Cardiac muscle cell (in vitro differentiated cells and primary cell): ENCODE data around the gene MYLK4. TPM values are rescaled to one million over a fixed set of nuclear protein-coding genes. Genes with fewer than 3 reads are reported as not detected.

Experiments
- DNase-seq, 2 donors: peaks; one replicate each; pipeline versions ENCODE4 v3.0.0 to v3.0.0-alpha.2; 2010 to 2017; ENCODE audit warnings: low read depth in 1 of 2, low spot score in 1 of 2
- H3K27ac ChIP-seq: fragments of 200-600 bp; sonication (generic); 2 replicates; pipeline ENCODE4 v1.5.1; 2016
- H3K27me3 ChIP-seq: fragments of 200-600 bp; sonication (generic); 2 replicates; pipeline ENCODE4 v1.6.0; 2016; ENCODE audit warnings: control low read depth
- H3K36me3 ChIP-seq: fragments of 200-600 bp; sonication (generic); 2 replicates; pipeline ENCODE4 v1.5.1; 2016; ENCODE audit warnings: control low read depth
- H3K4me1 ChIP-seq: fragments of 200-600 bp; sonication (generic); 2 replicates; pipeline ENCODE4 v1.8.1; 2017; ENCODE audit warnings: low read depth, mild to moderate bottlenecking, mixed run types
- H3K4me3 ChIP-seq: fragments of 200-600 bp; sonication (generic); 2 replicates; pipeline ENCODE4 v1.5.1; 2016; ENCODE audit warnings: mild to moderate bottlenecking
- H3K9me3 ChIP-seq: fragments of 200-600 bp; sonication (generic); 2 replicates; pipeline ENCODE4 v1.5.1; 2017; ENCODE audit warnings: low read depth, mild to moderate bottlenecking, control low read depth
- polyA plus RNA-seq: library from polyadenylated mRNA; unstranded; fragments of >200 nt; fragmentation: Nextera tagmentation; extraction: Ambion mirVana; gene quantifications from 2 replicates; pipeline ENCODE4 v1.2.1, GENCODE V29; 2016
- total RNA-seq: library from RNA; depleted of rRNA; stranded (reverse); fragments of >200 nt; gene quantifications from 2 replicates; pipeline ENCODE4 v1.2.3, GENCODE V29; 2016
- TF ChIP-seq, protein P1 (sequence below): IDR thresholded peaks from 2 replicates; pipeline ENCODE4 v1.5.1; 2012; ENCODE audit warnings: low read depth, mild to moderate bottlenecking, low read length

The MYLK4 gene
- total and polyA plus RNA-seq, 2 experiments from 2014 or later = 0.23 to 0.69 TPM

DNA sequence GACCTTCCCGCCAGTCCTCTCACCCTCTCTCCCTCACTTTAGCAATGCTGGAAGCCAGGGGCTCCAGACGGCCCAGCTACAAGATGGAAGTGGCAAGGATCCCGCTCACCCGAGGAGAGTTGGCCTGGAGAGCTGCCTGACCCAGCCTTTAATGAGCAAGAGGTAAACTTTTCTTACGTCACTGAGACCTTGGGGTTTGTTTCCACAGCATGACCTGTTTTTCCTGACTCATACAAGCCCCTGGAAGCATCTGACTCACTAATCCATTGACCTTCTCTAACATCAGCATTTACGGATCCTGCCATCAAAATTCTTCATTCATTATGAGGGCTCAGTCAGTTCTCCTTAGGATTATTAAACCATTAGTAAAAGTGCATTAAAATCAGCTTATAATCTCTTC lies 120.4 kb downstream of the MYLK4 start:
- TF ChIP-seq, protein P1, sequence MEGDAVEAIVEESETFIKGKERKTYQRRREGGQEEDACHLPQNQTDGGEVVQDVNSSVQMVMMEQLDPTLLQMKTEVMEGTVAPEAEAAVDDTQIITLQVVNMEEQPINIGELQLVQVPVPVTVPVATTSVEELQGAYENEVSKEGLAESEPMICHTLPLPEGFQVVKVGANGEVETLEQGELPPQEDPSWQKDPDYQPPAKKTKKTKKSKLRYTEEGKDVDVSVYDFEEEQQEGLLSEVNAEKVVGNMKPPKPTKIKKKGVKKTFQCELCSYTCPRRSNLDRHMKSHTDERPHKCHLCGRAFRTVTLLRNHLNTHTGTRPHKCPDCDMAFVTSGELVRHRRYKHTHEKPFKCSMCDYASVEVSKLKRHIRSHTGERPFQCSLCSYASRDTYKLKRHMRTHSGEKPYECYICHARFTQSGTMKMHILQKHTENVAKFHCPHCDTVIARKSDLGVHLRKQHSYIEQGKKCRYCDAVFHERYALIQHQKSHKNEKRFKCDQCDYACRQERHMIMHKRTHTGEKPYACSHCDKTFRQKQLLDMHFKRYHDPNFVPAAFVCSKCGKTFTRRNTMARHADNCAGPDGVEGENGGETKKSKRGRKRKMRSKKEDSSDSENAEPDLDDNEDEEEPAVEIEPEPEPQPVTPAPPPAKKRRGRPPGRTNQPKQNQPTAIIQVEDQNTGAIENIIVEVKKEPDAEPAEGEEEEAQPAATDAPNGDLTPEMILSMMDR = no peak
- Histone ChIP-seq H3K4me1 (peaks cover 5% of the 10 kb centered on the region), H3K9me3 (no peaks in the 10 kb centered on the region), H3K27ac (no peak overlapping the region), H3K4me3 (no peak overlapping the region), H3K27me3 (no peaks in the 10 kb centered on the region), H3K36me3 (no peaks in the 10 kb centered on the region)
- DNase-seq = peak in 1 of 2 donors; percentile 93

DNA sequence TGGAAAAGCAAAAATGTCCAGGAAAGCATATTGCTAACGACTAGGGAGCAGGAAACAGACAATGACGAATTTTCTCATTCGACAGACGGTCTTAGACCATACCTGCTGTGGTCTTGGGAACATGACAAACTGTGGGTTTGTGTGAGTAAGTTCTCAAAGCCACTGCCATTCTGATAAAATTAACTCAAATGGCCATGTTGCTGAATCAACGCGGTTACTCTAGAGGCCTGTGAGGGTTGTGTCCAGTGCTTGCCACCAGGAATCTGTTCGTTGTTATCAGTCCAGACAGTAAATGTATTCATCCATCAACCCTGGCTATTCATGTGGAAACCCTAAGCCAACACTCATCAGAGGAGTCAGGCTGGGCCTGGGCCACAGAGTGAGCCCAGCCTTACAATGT lies 124.3 kb downstream of the MYLK4 start:
- Histone ChIP-seq H3K9me3 (no peaks in the 10 kb centered on the region), H3K36me3 (no peaks in the 10 kb centered on the region), H3K27ac (no peak overlapping the region), H3K27me3 (no peaks in the 10 kb centered on the region), H3K4me3 (no peak overlapping the region), H3K4me1 (no peaks in the 10 kb centered on the region)
- DNase-seq = peak in 1 of 2 donors; percentile 64
- TF ChIP-seq, protein P1 = no peak

DNA sequence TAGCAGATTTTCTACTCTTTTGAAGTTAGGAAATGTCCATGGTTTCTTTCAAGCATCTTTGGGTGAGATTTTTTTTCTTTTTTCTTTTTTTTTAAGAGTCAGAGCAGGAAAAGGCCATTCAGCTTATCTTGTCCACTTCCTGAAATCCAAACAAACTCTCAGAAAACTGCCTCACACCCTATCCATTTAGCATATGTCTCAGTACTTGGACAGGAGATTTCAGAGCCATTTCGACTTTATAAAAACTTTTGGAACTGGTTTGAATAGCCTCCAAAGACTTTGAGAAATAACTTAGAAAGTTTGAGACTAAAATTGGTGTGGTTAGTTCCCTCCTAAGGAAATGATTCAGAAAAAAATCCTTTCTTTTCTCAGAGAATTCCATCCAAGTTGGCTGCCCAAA lies 125.1 kb downstream of the MYLK4 start:
- Histone ChIP-seq H3K27ac (no peak overlapping the region), H3K36me3 (no peaks in the 10 kb centered on the region), H3K4me1 (no peaks in the 10 kb centered on the region), H3K27me3 (no peaks in the 10 kb centered on the region), H3K4me3 (no peak overlapping the region), H3K9me3 (no peaks in the 10 kb centered on the region)
- DNase-seq = peak in 1 of 2 donors; percentile 84
- TF ChIP-seq, protein P1 = no peak

DNA sequence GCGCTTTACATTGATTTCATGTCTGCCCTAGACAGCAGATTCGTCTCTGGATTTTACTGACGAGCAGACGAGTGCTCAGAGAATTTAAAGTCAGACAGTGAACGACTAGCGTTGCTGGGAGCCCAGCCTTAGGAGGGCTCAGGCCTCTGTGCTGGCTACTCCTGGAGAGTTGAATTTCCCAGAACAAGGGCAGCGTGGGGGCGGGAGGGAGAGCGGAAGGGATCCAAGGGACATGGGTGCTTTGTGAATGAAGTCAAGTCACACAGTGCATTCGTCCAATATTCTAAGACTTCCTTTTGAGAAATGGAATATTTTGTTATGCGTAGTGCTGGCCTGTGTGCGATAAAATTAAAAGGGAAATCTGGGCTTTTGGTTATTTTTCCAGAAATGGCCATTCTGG lies 126.5 kb downstream of the MYLK4 start:
- Histone ChIP-seq H3K4me3 (no peak overlapping the region), H3K27ac (no peak overlapping the region), H3K36me3 (no peaks in the 10 kb centered on the region), H3K9me3 (no peaks in the 10 kb centered on the region), H3K27me3 (no peaks in the 10 kb centered on the region), H3K4me1 (no peaks in the 10 kb centered on the region)
- TF ChIP-seq, protein P1 = no peak
- DNase-seq = no peak

DNA sequence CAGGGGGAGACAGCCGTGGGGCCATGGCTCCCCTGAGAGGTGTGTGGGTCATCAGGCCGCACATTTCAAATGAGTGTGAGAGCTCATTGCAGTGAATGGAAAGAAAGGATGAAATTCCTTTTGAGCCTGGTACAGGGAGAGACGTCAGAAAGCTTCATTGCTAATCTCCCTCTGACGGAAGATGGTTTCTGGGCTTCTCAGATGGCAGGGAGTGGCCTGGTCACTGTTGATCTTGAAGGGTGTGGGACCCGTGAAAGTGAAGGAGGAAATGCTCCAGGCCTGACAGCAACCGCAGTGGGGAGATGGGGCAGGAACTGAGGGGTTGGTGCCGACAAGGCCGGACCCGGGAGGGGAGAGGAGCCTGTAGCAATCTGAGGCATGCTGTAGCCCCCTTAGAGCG lies 127.4 kb downstream of the MYLK4 start:
- Histone ChIP-seq H3K27me3 (no peaks in the 10 kb centered on the region), H3K4me1 (no peaks in the 10 kb centered on the region), H3K36me3 (no peaks in the 10 kb centered on the region), H3K9me3 (no peaks in the 10 kb centered on the region), H3K4me3 (no peak overlapping the region), H3K27ac (no peak overlapping the region)
- TF ChIP-seq, protein P1 = no peak
- peak in 1 of 2 donors; percentile 43 for DNase-seq

DNA sequence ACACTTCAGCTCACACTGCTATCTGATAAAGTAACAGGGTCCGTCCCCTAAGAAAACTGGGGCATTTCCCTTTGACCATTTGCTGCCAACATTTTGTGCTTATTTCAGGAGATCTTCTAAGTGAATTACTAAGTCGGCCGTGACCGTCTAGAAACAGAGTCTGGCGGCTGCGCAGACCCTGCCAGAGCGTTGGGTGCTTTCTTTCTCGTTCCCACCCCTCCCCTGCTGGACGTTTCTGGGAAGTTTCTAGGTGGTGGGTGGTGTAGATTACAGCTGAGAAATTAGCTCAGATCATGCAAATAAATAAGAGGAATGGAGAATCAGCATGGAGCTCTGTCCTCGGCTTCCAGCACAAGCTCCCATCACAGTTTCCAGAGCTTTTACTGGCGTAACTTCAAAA lies 128.1 kb downstream of the MYLK4 start:
- Histone ChIP-seq H3K4me3 (no peak overlapping the region), H3K36me3 (no peaks in the 10 kb centered on the region), H3K4me1 (no peaks in the 10 kb centered on the region), H3K9me3 (no peaks in the 10 kb centered on the region), H3K27ac (no peak overlapping the region), H3K27me3 (no peaks in the 10 kb centered on the region)
- TF ChIP-seq, protein P1 = peak; percentile 29
- DNase-seq = peak in 1 of 2 donors; percentile 46
